RWPE2 (cell line): Measurements from ENCODE around the gene BAZ1B.
"Not testable (repeated sequence)": the region's sequence is repeated elsewhere in the genome, so short reads cannot be mapped to it uniquely, and the experiment has no call there.

Experiments
- ATAC-seq: fragments of 200-7000 bp; cut with Tn5 transposase; 3 replicates; pipeline ENCODE4 v1.9.1; 2021; ENCODE audit warnings: low read depth
- DNase-seq: peaks from one replicate; pipeline ENCODE4 v3.0.0-alpha.2; 2020; ENCODE audit warnings: low spot score
- H3K27ac ChIP-seq: fragments of 450-650 bp; 2 replicates; pipeline ENCODE4 v1.5.1; 2017; ENCODE audit warnings: mild to moderate bottlenecking; ENCODE audit not compliant: poor library complexity, severe bottlenecking
- H3K27me3 ChIP-seq: fragments of 250-450 bp; sonication (Bioruptor Pico); 2 replicates; pipeline ENCODE4 v1.5.1; 2021; ENCODE audit warnings: mild to moderate bottlenecking, moderate library complexity; ENCODE audit not compliant: insufficient read depth, poor library complexity, severe bottlenecking
- H3K36me3 ChIP-seq: fragments of 250-450 bp; sonication (Bioruptor Pico); 2 replicates; pipeline ENCODE4 v1.5.1; 2020; ENCODE audit warnings: low read depth, mild to moderate bottlenecking, moderate library complexity
- H3K4me1 ChIP-seq: fragments of 250-450 bp; sonication (Bioruptor Pico); 2 replicates; pipeline ENCODE4 v1.5.1; 2021; ENCODE audit warnings: mild to moderate bottlenecking, moderate library complexity; ENCODE audit not compliant: insufficient read depth, poor library complexity, severe bottlenecking
- H3K4me3 ChIP-seq: fragments of 250-450 bp; sonication (Bioruptor Pico); 2 replicates; pipeline ENCODE4 v1.5.1; 2021; ENCODE audit warnings: mild to moderate bottlenecking, moderate library complexity; ENCODE audit not compliant: severe bottlenecking
- H3K9me3 ChIP-seq: fragments of 250-450 bp; sonication (Bioruptor Pico); 2 replicates; pipeline ENCODE4 v1.5.1; 2021; ENCODE audit warnings: mild to moderate bottlenecking, moderate library complexity; ENCODE audit not compliant: severe bottlenecking
- TF ChIP-seq, protein P1 (sequence below): fragments of 450-650 bp; IDR thresholded peaks from one replicate; pipeline ENCODE4 v1.5.1; 2017; ENCODE audit warnings: mild to moderate bottlenecking, moderate library complexity; ENCODE audit not compliant: poor library complexity, severe bottlenecking

Gene BAZ1B

GRCh38 chr7:73549176-73549575 lies 27.1 kb upstream of the BAZ1B start:
- peaks cover 64% of the 10 kb centered on the region for H3K36me3 ChIP-seq
- DNase-seq (no peak), ATAC-seq (no peak)
- no peaks in the 10 kb centered on the region for H3K9me3 ChIP-seq
- H3K4me1 ChIP-seq = no peaks in the 10 kb centered on the region
- H3K27ac ChIP-seq = no peak overlapping the region
- H3K4me3 ChIP-seq = no peak overlapping the region
- TF ChIP-seq, protein P1, sequence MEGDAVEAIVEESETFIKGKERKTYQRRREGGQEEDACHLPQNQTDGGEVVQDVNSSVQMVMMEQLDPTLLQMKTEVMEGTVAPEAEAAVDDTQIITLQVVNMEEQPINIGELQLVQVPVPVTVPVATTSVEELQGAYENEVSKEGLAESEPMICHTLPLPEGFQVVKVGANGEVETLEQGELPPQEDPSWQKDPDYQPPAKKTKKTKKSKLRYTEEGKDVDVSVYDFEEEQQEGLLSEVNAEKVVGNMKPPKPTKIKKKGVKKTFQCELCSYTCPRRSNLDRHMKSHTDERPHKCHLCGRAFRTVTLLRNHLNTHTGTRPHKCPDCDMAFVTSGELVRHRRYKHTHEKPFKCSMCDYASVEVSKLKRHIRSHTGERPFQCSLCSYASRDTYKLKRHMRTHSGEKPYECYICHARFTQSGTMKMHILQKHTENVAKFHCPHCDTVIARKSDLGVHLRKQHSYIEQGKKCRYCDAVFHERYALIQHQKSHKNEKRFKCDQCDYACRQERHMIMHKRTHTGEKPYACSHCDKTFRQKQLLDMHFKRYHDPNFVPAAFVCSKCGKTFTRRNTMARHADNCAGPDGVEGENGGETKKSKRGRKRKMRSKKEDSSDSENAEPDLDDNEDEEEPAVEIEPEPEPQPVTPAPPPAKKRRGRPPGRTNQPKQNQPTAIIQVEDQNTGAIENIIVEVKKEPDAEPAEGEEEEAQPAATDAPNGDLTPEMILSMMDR = no peak
- no peaks in the 10 kb centered on the region for H3K27me3 ChIP-seq

DNA sequence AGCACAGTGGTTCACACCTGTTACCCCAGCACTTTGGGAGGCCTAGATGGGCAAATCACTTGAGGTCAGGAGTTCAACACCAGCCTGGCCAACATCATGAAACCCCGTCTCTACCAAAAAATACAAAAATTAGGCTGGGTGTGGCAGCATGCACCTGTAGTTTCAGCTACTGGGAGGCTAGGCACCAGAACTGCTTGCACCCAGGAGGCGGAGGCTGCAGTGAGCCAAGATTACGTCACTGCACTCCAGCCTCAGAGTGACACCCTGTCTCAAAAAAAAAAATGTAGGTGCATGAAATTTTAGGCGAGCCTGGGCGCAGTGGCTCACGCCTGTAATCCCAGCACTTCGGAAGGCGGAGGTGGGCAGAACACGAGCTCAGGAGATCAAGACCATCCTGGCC lies 25.7 kb upstream of the BAZ1B start:
- H3K4me3 ChIP-seq = no peak overlapping the region
- ATAC-seq (no peak), DNase-seq (no peak)
- H3K27ac ChIP-seq = no peak overlapping the region
- no peaks in the 10 kb centered on the region for H3K4me1 ChIP-seq
- H3K9me3 ChIP-seq = no peaks in the 10 kb centered on the region
- peaks cover 65% of the 10 kb centered on the region for H3K36me3 ChIP-seq
- no peaks in the 10 kb centered on the region for H3K27me3 ChIP-seq
- TF ChIP-seq, protein P1 = no peak

GRCh38 chr7:73544678-73545077 lies 22.6 kb upstream of the BAZ1B start:
- Histone ChIP-seq H3K27me3 (no peaks in the 10 kb centered on the region), H3K27ac (no peak overlapping the region), H3K4me1 (no peaks in the 10 kb centered on the region), H3K9me3 (no peaks in the 10 kb centered on the region), H3K4me3 (no peak overlapping the region), H3K36me3 (peaks cover 59% of the 10 kb centered on the region)
- DNase-seq = no peak
- no peak for ATAC-seq
- TF ChIP-seq, protein P1 = no peak

GRCh38 chr7:73541722-73542121 lies 19.6 kb upstream of the BAZ1B start:
- Histone ChIP-seq H3K36me3 (peaks cover 67% of the 10 kb centered on the region), H3K4me1 (no peaks in the 10 kb centered on the region), H3K27me3 (no peaks in the 10 kb centered on the region), H3K9me3 (no peaks in the 10 kb centered on the region), H3K27ac (no peak overlapping the region), H3K4me3 (no peak overlapping the region)
- TF ChIP-seq, protein P1 = no peak
- DNase-seq (no peak), ATAC-seq (no peak)

DNA sequence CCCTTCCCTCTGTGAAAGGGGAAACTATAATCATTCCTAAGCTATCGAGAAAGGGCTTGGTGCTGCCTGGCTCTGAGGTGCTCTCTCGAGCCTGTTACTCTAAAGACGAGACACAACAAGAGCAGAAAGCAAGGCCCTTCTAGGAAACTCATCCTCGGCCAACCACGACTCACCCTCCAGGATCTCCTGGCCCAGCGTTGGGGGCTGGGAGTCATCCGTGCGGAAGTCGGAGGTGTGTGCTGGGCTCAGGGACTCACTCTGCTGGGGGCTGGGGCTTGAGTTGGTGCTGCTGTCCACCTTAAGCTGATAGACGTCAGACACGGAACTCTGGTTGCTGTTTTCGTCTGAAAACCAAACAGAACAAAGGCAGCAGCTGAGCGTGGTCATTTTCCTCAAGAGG lies 17.6 kb upstream of the BAZ1B start:
- Histone ChIP-seq H3K4me1 (no peaks in the 10 kb centered on the region), H3K36me3 (peaks cover 68% of the 10 kb centered on the region), H3K4me3 (no peak overlapping the region), H3K27ac (no peak overlapping the region), H3K9me3 (no peaks in the 10 kb centered on the region), H3K27me3 (no peaks in the 10 kb centered on the region)
- TF ChIP-seq, protein P1 = no peak
- DNase-seq = no peak
- no peak for ATAC-seq

DNA sequence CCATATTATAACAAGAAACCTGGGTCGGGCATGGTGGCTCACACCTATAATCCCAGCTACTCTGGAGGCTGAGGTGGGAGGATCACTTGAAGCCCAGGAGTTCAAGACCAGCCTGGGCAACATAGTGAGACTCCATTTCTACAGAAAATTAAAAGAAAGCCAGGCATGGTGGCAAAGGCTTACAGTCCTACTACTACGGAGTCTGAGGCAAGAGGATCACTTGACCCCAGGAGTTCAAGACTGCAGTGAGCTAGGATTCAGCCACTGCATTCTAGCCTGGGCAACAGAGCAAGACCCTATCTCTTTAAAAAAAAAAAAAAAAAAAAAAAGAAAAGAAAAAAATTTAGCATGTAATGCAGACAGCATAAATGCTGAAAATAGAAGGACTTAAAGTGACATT lies 16.4 kb upstream of the BAZ1B start:
- H3K27ac ChIP-seq, ATAC-seq, H3K9me3 ChIP-seq, DNase-seq, H3K27me3 ChIP-seq, H3K4me1 ChIP-seq, H3K4me3 ChIP-seq: not testable (repeated sequence)
- H3K36me3 ChIP-seq = peaks cover 59% of the 10 kb centered on the region
